Activated T-cell treated with anti-CD3 and anti-CD28 coated beads, Interleukin-2, amount 50 U/mL, for 24 hours (primary cell): ENCODE data around the gene DEFB113.

Source experiments
- DNase-seq: peaks from one replicate; pipeline ENCODE4 v3.0.0-alpha.2; 2020
- H3K27ac Mint-ChIP-seq: 2 replicates; pipeline ENCODE4 v1.8.0; 2020; ENCODE audit warnings: mild to moderate bottlenecking, mixed read lengths
- H3K27me3 Mint-ChIP-seq: 2 replicates; pipeline ENCODE4 v1.8.0; 2020; ENCODE audit warnings: mixed read lengths
- H3K36me3 Mint-ChIP-seq: 2 replicates; pipeline ENCODE4 v1.8.0; 2020; ENCODE audit warnings: low read depth, mixed read lengths
- H3K4me1 Mint-ChIP-seq: 2 replicates; pipeline ENCODE4 v1.8.0; 2020; ENCODE audit warnings: low read depth, mixed read lengths
- H3K4me3 Mint-ChIP-seq: 2 replicates; pipeline ENCODE4 v1.8.0; 2020; ENCODE audit warnings: mild to moderate bottlenecking, moderate library complexity, mixed read lengths
- H3K9me3 Mint-ChIP-seq: 2 replicates; pipeline ENCODE4 v1.8.0; 2020; ENCODE audit warnings: mixed read lengths

DEFB113 gene, protein sequence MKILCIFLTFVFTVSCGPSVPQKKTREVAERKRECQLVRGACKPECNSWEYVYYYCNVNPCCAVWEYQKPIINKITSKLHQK

DNA sequence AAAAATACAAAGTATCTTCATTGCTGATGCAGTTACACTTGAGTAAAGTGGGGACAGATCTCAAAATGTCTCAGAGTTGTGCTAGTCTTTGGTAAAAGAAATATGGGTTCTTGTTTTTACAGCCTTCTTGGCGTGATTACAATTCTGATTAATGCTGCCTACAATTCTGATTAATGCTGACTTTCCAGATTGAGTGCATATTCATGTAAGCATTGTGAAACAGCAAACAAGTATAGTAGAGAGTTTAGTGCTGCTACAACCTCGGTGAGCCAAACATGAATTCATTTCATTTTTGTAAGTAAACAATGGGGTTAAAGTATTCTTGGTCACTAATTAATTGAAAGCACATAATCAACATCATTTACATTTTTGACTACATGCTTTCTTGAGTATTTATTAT lies at the start of gene DEFB113:
TSS of gene DEFB113 (minus strand) at position 21 of the 400 bp plus-strand sequence. CDS start at position 21, 0 bp downstream.
- Mint-ChIP-seq H3K27me3 (no peaks in the 10 kb centered on the region), H3K36me3 (no peaks in the 10 kb centered on the region), H3K27ac (no peak within 1 kb of the TSS), H3K4me3 (no peak within 1 kb of the TSS), H3K4me1 (no peaks in the 10 kb centered on the region), H3K9me3 (peaks cover 5% of the 10 kb centered on the region)
- no peak for DNase-seq

GRCh38 chr6:50007819-50008218 lies 38.4 kb upstream of the DEFB113 start:
- DNase-seq, result no peak
- Mint-ChIP-seq H3K4me3 (no peak overlapping the region), H3K9me3 (peaks cover 3% of the 10 kb centered on the region), H3K4me1 (no peaks in the 10 kb centered on the region), H3K27ac (no peak overlapping the region), H3K36me3 (no peaks in the 10 kb centered on the region), H3K27me3 (no peaks in the 10 kb centered on the region)

DNA sequence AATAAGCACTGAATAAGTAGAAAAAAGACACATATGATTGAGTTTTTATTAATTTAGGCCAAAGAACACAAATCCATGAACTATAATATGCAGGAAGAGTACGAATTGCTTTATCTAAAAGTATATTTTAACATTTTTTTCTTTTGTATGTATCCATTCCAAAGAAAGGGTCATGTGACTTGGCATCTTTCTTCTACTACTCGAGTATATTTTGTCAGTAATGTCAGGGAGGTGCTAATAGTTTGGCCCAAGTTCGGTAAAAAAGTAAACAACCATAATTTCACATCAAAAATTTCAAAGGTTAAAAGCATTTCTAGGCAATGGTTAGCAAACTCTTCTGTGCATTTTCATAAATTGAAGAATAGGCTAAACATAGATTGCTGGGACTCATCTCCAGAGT lies 33.7 kb upstream of the DEFB113 start:
- H3K4me1 Mint-ChIP-seq, result no peaks in the 10 kb centered on the region
- no peaks in the 10 kb centered on the region for H3K27me3 Mint-ChIP-seq
- DNase-seq, result no peak
- peaks cover 3% of the 10 kb centered on the region for H3K9me3 Mint-ChIP-seq
- no peak overlapping the region for H3K27ac Mint-ChIP-seq
- H3K36me3 Mint-ChIP-seq, result no peaks in the 10 kb centered on the region
- H3K4me3 Mint-ChIP-seq, result no peak overlapping the region

- Mint-ChIP-seq H3K4me3 (no peak overlapping the region), H3K27ac (no peak overlapping the region), H3K9me3 (peaks cover 2% of the 10 kb centered on the region), H3K4me1 (no peaks in the 10 kb centered on the region), H3K36me3 (no peaks in the 10 kb centered on the region), H3K27me3 (no peaks in the 10 kb centered on the region)
- DNase-seq, result no peak
These were observed 25.9 kb upstream of the DEFB113 start for GRCh38 chr6:49995278-49995677.

GRCh38 chr6:49988900-49989299 lies 19.5 kb upstream of the DEFB113 start:
- H3K27ac Mint-ChIP-seq, result no peak overlapping the region
- no peaks in the 10 kb centered on the region for H3K4me1 Mint-ChIP-seq
- no peaks in the 10 kb centered on the region for H3K36me3 Mint-ChIP-seq
- no peak overlapping the region for H3K4me3 Mint-ChIP-seq
- H3K27me3 Mint-ChIP-seq, result no peaks in the 10 kb centered on the region
- H3K9me3 Mint-ChIP-seq, result no peaks in the 10 kb centered on the region
- no peak for DNase-seq

- H3K27ac Mint-ChIP-seq, result no peak overlapping the region
- H3K4me3 Mint-ChIP-seq, result no peak overlapping the region
- no peaks in the 10 kb centered on the region for H3K27me3 Mint-ChIP-seq
- H3K4me1 Mint-ChIP-seq, result no peaks in the 10 kb centered on the region
- no peaks in the 10 kb centered on the region for H3K36me3 Mint-ChIP-seq
- no peak for DNase-seq
- H3K9me3 Mint-ChIP-seq, result no peaks in the 10 kb centered on the region
These were observed 18.3 kb upstream of the DEFB113 start for GRCh38 chr6:49987749-49988148.

GRCh38 chr6:49986551-49986950 lies 17.1 kb upstream of the DEFB113 start:
- Mint-ChIP-seq H3K27ac (no peak overlapping the region), H3K4me3 (no peak overlapping the region), H3K36me3 (no peaks in the 10 kb centered on the region), H3K27me3 (no peaks in the 10 kb centered on the region), H3K9me3 (no peaks in the 10 kb centered on the region), H3K4me1 (no peaks in the 10 kb centered on the region)
- no peak for DNase-seq

DNA sequence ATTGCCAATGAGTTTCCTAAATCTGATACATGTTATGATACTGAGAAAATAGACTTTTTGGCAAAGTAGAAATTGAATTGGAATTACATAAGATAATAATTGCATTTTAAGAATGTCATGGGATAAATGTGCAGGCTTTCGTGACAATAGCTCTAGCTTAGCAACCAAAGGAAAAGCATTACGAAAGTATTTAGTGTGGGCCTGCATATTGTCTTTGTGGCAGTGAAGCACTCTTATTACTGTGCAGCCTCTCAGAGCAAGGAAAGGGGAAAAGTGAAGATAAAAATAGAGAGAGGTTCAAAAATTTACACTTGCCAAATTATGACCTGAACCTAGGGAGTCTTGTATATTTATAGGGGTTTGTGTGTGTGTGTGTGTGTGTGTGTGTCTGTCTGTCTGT lies 12.6 kb upstream of the DEFB113 start:
- H3K4me3 Mint-ChIP-seq, result no peak overlapping the region
- no peak overlapping the region for H3K27ac Mint-ChIP-seq
- no peaks in the 10 kb centered on the region for H3K9me3 Mint-ChIP-seq
- no peak for DNase-seq
- no peaks in the 10 kb centered on the region for H3K27me3 Mint-ChIP-seq
- no peaks in the 10 kb centered on the region for H3K36me3 Mint-ChIP-seq
- H3K4me1 Mint-ChIP-seq, result peaks cover 7% of the 10 kb centered on the region

DNA sequence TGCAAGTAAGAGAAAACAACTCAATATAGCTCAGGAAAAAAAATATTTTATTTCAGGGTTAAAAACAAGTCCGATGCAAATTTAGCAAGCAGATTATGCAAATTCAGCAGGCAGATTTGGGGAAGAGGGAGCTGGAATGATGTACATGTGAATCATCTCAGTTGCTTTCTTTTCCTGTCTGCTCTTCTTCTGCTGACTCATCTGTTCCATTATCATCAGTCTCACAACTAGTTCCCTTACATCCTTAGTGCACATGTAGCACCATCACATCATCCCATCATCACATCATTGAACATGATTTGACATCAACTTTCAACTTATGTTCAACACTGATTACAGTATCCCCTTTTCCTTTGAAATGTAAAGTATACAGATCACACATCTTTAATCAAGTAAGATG lies 11.5 kb upstream of the DEFB113 start:
- Mint-ChIP-seq H3K27me3 (no peaks in the 10 kb centered on the region), H3K4me1 (peaks cover 7% of the 10 kb centered on the region), H3K9me3 (no peaks in the 10 kb centered on the region), H3K27ac (no peak overlapping the region), H3K4me3 (no peak overlapping the region), H3K36me3 (no peaks in the 10 kb centered on the region)
- DNase-seq, result no peak

DNA sequence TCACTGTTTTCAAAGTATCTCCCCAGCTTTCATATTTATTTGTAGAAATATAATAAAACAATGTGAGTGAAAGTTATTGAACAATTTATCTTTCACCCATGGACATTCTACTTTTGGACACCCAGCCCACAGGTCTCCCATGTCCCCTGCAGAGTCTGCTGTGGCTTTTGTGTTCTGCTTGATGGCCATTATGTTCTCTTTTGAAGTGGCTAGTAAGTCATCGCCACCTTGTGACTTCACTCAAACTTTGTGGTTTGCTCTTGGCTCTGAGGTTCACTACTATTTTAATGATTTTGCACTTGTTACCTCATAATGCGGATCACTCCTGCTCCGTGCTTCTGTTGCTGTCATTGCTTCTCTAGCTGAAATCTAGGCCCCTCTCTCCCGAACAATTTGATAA lies 10.2 kb upstream of the DEFB113 start:
- peaks cover 7% of the 10 kb centered on the region for H3K4me1 Mint-ChIP-seq
- no peaks in the 10 kb centered on the region for H3K27me3 Mint-ChIP-seq
- DNase-seq, result no peak
- H3K9me3 Mint-ChIP-seq, result no peaks in the 10 kb centered on the region
- no peak overlapping the region for H3K4me3 Mint-ChIP-seq
- no peaks in the 10 kb centered on the region for H3K36me3 Mint-ChIP-seq
- H3K27ac Mint-ChIP-seq, result no peak overlapping the region

DNA sequence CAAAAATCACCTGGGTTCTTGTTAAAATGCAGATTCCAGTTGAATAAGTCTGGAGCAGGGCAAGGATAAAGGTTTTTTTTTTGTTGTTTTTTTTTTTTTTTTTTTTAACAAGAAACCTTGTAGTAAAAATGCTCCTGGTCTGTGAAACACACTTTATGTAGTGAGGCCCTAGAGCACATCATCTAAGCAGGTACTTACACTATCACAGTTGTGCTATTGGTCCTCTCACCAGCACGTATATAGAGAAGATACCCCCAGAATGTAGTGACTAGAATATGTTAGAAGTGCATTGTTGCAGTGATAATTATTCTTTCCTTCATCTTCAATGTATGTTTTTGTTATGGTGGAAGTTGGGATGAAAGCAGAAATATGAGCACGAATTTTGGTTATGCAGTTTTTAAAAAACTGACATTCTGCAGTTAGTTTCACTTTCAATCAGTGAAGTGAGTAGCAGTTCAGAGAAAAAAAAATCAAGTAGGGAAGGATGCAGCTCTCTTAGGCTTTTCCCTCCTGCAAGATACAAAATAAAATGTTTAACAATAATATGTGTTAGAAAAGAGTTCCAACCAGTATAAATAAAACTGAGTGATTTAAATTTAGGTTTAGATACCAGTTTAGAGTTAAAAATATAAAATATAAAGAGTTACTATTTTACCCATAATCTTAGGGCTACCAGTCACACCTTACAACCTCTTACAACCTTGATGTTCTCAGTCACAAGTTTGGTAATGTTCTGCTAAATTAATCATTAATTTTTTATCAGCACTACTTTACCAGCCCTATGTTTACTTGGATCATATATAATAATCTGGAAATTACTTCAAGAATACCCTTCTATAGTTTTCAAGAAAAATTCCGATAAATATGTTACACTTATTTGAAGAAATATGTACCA lies 9.2 kb upstream of the DEFB113 start:
- Mint-ChIP-seq H3K27me3 (no peaks in the 10 kb centered on the region), H3K27ac (no peak overlapping the region), H3K36me3 (no peaks in the 10 kb centered on the region), H3K4me3 (no peak overlapping the region), H3K4me1 (peaks cover 7% of the 10 kb centered on the region), H3K9me3 (no peaks in the 10 kb centered on the region)
- no peak for DNase-seq

- no peaks in the 10 kb centered on the region for H3K4me1 Mint-ChIP-seq
- H3K27me3 Mint-ChIP-seq, result no peaks in the 10 kb centered on the region
- no peaks in the 10 kb centered on the region for H3K36me3 Mint-ChIP-seq
- no peak for DNase-seq
- no peak overlapping the region for H3K27ac Mint-ChIP-seq
- no peak overlapping the region for H3K4me3 Mint-ChIP-seq
- peaks cover 2% of the 10 kb centered on the region for H3K9me3 Mint-ChIP-seq
These were observed 2.6 kb downstream of the DEFB113 start for GRCh38 chr6:49966823-49967222.

GRCh38 chr6:49966334-49966733 lies 3.1 kb downstream of the DEFB113 start:
- no peak overlapping the region for H3K27ac Mint-ChIP-seq
- no peak for DNase-seq
- no peaks in the 10 kb centered on the region for H3K36me3 Mint-ChIP-seq
- no peaks in the 10 kb centered on the region for H3K27me3 Mint-ChIP-seq
- H3K9me3 Mint-ChIP-seq, result peaks cover 2% of the 10 kb centered on the region
- no peak overlapping the region for H3K4me3 Mint-ChIP-seq
- no peaks in the 10 kb centered on the region for H3K4me1 Mint-ChIP-seq

DNA sequence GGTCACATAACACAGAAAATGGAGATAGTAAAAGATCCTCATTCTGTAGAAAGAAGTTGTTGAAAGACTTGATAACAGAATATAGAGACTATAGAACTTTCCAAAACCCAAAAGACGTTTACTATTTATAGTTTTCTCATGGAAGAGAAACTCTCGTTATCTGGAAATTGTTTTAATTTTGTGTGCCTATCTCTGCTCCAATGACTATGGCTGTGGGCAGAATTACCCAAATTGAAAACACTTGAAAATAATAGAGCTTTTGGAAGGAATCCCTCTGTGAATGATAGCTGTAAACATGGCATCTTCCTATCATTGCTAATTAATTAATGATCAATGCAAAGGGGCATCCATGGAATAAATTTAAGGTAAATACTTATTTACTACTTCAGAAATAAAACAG lies 5.4 kb downstream of the DEFB113 start, which contains the start of gene DEFB114:
TSS of gene DEFB114 (minus strand) at position 101 of the 400 bp plus-strand sequence. CDS start at position 42, 59 bp downstream.
- no peak within 1 kb of the TSS for H3K4me3 Mint-ChIP-seq
- H3K27me3 Mint-ChIP-seq, result no peaks in the 10 kb centered on the region
- H3K36me3 Mint-ChIP-seq, result no peaks in the 10 kb centered on the region
- no peak within 1 kb of the TSS for H3K27ac Mint-ChIP-seq
- peaks cover 3% of the 10 kb centered on the region for H3K9me3 Mint-ChIP-seq
- DNase-seq, result no peak
- H3K4me1 Mint-ChIP-seq, result no peaks in the 10 kb centered on the region

DNA sequence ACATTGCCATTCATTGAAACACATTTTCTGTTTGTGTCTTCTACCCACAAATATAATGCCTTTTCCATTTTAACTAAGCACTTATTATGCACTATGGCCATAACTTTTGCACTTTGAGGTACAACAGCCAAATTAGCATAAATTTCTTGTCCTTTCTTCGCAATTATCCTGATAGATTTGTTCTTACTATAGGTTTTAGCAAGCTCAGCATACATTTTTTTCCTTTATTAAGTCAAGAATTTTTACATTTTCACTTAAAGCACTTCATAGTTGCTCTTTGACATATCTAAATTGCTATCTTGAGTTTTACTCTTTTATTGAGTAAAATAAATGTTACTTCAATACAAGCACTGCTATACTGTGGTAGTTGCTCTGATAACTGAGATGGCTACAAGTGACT lies 11.2 kb downstream of the DEFB113 start:
- Mint-ChIP-seq H3K4me1 (no peaks in the 10 kb centered on the region), H3K4me3 (no peak overlapping the region), H3K36me3 (no peaks in the 10 kb centered on the region), H3K27me3 (no peaks in the 10 kb centered on the region), H3K9me3 (peaks cover 5% of the 10 kb centered on the region), H3K27ac (no peak overlapping the region)
- DNase-seq, result no peak
